Panc1 (cell line): ENCODE results near the gene CSTPP1.

Source experiments
- CTCF ChIP-seq: fragments of 450-650 bp; IDR thresholded peaks from 2 replicates; pipeline ENCODE4 v1.5.1; 2017; ENCODE audit warnings: mild to moderate bottlenecking
- POLR2AphosphoS5 ChIP-seq: IDR thresholded peaks from 2 replicates; pipeline ENCODE4 v1.6.1; 2012; ENCODE audit warnings: mild to moderate bottlenecking, low read depth, low read length, moderate library complexity
- SIN3A ChIP-seq: IDR thresholded peaks from 2 replicates; pipeline ENCODE4 v1.6.1; 2012; ENCODE audit warnings: low read depth, mild to moderate bottlenecking, low read length, moderate library complexity, borderline replicate concordance; ENCODE audit not compliant: insufficient read depth
- TF ChIP-seq, protein P1 (sequence below), 2 experiments: IDR thresholded peaks; 2 replicates each; pipeline ENCODE4 v1.6.1; 2011 to 2012; ENCODE audit warnings: low read depth in 2 of 2, control low read depth in 1 of 2, low read length in 1 of 2, mild to moderate bottlenecking in 1 of 2, moderate library complexity in 1 of 2; ENCODE audit not compliant: insufficient read depth in 1 of 2

- TF ChIP-seq CTCF (no peak), POLR2AphosphoS5 (no peak), SIN3A (no peak)
- TF ChIP-seq, protein P1, sequence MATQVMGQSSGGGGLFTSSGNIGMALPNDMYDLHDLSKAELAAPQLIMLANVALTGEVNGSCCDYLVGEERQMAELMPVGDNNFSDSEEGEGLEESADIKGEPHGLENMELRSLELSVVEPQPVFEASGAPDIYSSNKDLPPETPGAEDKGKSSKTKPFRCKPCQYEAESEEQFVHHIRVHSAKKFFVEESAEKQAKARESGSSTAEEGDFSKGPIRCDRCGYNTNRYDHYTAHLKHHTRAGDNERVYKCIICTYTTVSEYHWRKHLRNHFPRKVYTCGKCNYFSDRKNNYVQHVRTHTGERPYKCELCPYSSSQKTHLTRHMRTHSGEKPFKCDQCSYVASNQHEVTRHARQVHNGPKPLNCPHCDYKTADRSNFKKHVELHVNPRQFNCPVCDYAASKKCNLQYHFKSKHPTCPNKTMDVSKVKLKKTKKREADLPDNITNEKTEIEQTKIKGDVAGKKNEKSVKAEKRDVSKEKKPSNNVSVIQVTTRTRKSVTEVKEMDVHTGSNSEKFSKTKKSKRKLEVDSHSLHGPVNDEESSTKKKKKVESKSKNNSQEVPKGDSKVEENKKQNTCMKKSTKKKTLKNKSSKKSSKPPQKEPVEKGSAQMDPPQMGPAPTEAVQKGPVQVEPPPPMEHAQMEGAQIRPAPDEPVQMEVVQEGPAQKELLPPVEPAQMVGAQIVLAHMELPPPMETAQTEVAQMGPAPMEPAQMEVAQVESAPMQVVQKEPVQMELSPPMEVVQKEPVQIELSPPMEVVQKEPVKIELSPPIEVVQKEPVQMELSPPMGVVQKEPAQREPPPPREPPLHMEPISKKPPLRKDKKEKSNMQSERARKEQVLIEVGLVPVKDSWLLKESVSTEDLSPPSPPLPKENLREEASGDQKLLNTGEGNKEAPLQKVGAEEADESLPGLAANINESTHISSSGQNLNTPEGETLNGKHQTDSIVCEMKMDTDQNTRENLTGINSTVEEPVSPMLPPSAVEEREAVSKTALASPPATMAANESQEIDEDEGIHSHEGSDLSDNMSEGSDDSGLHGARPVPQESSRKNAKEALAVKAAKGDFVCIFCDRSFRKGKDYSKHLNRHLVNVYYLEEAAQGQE (IDR thresholded peaks at IDR 0.05; ENCODE audit: insufficient read depth in 1 of 2, low read depth in 2 of 2, low read length in 1 of 2) = no peak
Observed at GRCh38 chr11:47007579-47007978, 71.0 kb downstream of the CSTPP1 start.
